Measurements from ENCODE around the gene CD248.
"Not testable (repeated sequence)": the region's sequence is repeated elsewhere in the genome, so short reads cannot be mapped to it uniquely, and the experiment has no call there.

CD248 gene

DNA sequence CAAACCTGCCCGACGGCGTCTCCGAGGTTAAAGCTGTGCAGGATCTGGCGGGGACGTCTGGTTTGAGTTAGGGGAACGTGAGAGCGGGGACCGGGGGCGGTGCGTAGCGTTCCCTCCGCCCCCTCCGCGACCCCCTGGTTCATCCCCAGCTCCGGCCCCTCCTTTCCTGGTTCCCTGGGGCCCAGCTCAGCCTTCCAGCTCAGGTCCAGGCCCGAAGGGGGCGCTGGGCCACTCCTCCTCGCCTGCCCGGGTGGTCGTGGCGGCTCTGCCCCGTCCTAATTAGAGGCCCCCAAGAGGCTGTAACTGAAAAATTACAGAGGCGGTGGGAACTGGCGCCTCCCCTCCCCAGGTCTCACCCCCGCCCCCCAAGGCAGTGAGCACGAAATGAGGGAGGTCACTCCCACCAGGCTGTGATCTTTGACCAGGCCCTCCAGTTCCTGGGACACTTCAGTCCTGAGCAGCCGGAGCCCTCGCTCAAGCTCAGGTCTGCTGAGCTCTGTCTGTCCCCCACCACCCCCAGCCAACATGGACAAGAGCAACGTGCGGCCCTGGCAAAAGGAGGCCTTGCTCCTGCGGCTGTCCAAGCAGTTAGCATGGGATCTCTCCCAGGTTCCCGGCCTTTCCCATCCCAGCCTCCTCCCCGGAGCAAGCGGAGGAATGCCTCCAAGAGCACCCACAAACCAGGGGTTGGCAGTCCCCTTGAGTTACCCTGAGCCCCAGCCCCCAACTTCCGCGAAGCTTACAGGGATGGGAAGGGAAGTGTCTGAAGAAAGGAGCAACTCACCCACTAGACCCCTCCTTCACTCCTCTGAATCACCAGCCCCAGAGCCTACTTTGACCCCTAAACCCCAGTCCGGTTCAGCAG lies 3.3 kb downstream of the CD248 start:
- no peak for DNase-seq (ENCODE audit: low read depth in 2 of 2)

DNA sequence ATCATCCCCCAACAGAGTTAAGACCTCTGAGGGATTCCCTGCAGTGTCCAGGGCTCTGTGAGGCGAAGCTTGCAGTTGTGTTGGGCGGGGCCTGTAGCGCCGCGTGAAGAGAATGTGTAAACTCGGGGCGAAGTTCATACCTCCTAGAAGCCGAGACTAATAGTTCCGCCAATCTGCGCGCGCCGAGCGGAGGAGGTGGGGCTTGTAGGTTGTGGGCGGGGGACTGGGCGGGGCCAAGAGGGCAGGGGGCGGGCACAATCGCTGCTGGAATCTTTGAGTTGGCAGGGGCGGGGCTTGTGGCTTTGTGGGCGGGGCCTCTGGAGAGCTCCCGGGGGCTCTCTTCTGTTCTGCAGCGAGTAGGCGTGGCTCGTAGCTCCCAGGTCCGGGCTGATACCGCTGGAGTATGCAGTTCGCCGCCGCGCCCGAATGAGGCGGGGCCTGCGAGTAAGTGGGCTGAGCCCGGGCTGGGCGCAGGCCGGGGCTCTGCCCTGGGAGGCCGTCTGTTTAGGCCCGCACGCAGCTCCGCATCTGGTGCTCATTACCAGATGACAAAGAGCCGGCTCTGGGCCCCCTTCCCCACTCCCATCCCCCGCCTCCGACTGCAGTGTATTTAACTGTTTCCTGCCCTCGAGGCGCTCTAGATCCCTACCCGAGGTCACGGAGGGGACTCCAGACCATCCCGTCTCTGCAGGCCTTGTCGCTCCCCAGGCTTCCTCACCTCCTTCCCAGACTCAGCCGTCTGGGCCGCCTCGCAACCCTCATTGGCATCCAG lies 4.1 kb downstream of the CD248 start:
- DNase-seq (ENCODE audit: low read depth in 2 of 2): peak; percentile 92 to 93

DNA sequence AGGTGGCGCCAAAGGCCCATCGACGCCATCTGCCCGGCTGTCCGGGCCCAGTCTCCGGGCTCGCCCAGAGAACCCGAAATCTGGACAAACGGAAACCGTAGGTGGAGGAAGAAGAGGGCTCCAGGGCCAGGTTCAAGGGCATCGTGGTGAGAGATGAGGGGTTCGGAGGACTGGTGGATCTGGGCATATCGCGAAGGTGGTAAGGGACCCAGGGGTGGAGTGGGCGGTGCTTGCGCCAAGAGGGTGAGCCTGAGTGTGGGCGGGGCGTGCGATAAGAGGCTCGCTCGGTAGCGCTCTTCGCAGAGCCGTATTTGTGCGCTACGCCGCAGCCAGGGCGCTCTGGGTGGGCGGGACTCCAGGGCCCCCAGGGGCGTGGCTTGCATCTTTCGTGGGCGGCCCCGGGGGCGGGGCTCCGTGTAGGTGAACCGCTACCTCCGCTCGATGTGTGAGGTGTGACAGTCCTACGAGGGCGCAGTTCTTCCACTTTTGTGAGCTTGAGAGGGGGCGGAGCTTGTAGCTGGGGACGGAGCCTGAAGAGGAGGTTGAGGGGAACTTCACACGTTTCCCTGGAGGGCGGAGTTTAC lies 4.8 kb downstream of the CD248 start:
- peak; percentile 94 to 96 for DNase-seq (ENCODE audit: low read depth in 2 of 2)

DNA sequence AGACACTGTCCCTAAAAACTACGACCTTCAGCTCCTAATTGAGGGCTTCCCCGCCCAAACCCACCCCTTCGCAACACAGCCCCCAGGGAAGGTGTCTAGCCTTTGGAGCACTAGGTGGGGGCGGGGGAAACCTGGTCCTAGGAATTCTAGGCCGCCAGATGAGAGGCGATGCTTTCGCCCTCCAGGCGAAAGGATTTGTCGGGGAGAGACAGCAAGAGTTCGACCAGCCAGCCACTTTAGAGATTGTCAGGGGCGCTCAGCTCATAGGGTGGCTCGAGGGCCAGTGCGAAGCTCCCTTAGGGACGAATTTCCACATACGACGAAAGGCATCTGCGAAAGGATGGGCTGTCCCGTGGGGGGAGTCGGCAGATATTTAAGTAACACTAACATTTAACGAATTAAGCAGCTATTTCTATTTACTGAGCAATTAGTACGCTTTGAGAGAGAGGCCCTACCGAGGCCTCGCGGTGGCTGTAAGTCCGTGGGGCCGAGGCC lies 5.3 kb downstream of the CD248 start:
- DNase-seq (ENCODE audit: low read depth in 2 of 2): no peak

DNA sequence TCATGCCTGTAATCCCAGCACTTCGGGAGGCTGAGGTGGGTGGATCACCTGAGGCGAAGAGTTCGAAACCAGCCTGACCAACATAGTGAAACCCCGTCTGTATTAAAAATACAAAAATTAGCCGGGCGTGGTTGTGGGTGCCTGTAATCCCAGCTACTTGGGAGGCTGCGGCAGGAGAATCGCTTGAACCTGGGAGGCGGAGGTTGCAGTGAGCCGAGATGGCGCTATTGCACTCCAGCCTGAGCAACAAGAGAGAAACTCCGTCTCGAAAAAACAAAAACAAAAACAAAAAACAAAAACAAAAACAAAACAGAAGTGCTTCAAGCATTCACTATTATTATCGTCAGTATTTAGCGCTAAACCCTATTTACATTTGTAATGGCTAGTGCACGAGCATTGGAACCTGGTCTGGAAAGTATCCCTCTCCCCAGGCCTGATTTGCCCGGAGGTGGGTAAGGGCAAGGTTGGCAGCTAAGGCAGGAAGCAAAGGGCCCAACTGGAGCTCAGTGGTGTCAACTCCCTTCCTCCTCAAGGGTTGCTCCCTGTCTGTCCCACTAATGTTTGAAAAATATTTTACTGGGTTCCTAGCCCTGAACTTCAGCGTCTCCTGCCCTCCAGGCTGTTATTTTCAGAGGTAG lies 5.9 kb downstream of the CD248 start:
- DNase-seq (ENCODE audit: low read depth in 2 of 2): not testable (repeated sequence)

- no peak for DNase-seq (ENCODE audit: low read depth in 2 of 2)
Observed at GRCh38 chr11:66310324-66310723, 6.5 kb downstream of the CD248 start.

DNA sequence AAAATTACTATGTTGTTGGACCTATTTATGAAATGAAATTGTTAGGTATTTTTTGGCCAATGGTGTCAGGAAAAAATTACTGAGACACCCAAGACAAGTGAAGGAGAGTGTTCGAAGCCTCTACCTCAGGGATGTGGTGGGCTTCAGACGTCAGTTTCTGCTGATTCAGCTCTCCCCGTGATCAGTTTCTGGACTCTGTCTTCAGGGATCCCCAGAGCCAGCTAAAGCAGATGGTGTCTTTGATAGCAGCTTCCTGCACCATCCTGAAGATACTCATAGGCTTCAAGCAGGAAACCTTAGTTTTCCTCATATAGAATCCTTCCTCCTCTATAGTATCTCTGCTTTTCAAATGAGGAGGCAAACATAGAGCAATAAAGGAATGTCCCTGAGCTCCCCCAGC lies 7.4 kb downstream of the CD248 start:
- no peak for DNase-seq (ENCODE audit: low read depth in 2 of 2)

DNA sequence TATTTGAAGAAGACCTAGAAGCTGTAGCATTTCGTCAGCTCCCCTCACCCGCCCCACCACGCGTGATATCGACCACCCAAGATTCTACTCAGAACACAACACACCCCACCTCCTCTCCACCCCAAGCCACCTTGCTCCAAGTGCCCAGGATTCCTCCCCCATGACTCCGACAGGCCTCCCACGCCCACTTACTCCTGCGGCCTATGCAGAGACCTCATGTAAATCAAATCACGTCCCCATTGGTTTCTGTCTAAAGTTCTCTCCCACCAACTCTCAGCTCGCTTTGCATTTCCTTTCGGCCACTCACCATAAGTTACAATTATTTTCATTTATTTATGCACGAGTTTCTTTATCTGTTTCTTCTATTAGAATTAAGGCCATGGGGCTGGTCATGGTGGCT lies 14.2 kb downstream of the CD248 start:
- no peak for DNase-seq (ENCODE audit: low read depth in 2 of 2)

DNA sequence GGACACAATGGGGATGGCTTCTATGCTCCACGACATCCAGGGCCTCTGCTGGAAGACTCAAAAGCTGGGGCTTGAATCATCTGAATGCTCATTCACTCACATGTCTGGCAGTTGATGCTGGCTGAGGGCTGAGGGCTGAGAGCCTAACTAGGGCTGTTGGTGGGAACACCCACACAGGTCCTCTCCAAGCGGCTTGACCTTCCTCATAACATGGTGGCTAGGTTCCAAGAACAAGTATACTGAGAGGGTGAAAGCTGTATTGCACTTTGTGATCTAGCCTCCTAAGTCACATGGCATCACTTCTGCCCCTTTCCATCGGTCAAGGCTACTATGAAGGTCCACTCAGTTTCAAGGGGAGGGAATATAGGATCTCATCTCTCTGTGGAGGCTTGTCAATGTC lies 17.7 kb downstream of the CD248 start:
- no peak for DNase-seq (ENCODE audit: low read depth in 2 of 2)

DNA sequence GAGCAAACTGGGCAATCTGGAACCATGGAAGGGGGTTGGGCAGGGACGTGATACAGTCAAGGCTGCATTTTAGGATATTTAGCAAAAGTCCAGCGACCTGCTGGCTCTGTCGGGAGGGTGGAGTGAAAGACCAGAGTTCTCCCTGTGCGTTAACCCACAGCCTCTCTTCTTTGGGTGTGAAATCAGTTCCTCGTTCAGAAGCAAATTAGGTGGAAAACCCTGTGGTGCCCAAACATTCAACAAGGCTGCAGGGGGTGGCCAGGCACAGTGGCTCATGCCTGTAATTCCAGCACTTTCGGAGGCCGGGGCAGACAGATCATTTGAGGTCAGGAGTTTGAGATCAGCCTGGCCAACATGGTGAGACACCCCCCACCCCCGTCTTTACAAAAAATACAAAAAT lies 19.2 kb downstream of the CD248 start:
- DNase-seq (ENCODE audit: low read depth in 2 of 2): no peak

GRCh38 chr11:66294626-66295620 lies 21.9 kb downstream of the CD248 start:
- no peak for DNase-seq (ENCODE audit: low read depth in 2 of 2)

DNA sequence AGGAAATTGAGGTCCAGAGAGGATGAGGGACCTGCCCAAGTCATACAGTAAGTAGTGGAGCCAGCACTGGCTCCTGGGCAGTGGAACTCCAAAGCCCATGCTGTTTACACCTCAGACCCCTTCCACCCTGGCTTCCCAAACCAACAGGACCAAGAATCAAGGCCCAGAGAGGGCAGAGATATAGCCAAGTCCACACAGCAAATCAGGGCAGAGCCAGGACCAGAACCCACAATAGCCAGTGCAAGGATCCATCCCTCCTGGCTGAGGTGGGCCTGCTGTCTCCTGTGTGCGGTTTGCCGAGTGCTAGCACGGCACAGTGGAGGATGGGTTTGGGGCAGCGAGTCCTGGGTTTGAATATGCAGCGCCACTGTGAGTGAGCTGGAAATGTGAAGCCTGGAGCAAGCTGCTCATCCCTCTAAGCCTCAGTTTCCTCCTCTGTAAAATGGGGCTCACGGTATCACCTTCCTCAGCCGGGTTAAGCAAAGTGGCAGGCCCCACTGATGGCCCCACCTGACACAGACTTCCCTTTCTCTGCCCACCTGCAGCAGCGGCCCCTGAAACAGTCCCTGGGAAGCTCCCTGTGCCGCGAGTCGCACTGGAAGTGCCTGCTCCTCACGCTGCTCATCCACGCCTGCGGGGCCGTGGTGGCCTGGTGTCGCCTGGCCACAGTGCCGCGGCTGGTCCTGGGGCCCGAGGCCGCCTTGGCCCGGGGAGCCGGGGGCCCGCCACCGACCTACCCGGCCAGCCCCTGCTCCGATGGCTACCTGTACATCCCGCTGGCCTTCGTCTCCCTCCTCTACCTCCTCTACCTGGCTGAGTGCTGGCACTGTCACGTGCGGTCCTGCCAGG lies 22.8 kb downstream of the CD248 start:
- no peak for DNase-seq (ENCODE audit: low read depth in 2 of 2)

DNA sequence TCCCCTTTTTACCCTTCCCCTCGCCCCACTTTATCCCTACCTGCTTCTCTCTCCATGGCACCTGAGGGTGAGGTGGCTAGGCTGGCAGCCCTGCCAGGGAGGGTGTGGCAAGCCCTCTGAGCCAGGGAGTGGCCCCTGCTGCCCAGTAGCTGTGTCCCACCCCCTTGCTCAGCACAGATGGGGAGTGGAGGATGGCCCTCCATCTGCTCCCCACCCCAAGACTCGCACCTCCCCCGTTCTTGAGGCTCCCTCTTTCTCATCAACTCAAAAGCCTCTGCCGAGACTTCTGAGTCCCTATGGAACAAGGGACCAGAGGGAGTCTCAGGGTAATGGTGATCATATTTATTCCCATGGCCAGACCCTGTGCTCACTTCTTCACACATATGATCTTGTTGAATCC lies 23.5 kb downstream of the CD248 start:
- DNase-seq (ENCODE audit: low read depth in 2 of 2): no peak

GRCh38 chr11:66292543-66293332 lies 24.1 kb downstream of the CD248 start:
- no peak for DNase-seq (ENCODE audit: low read depth in 2 of 2)

- no peak for DNase-seq (ENCODE audit: low read depth in 2 of 2)
Observed at GRCh38 chr11:66291706-66292542, 24.9 kb downstream of the CD248 start, which contains the start of gene TMEM151A. Gene TMEM151A (plus strand): TSS chr11:66291894. CDS start chr11:66292014, 120 bp downstream.

- no peak for DNase-seq (ENCODE audit: low read depth in 2 of 2)
Observed at GRCh38 chr11:66291303-66291705, 25.5 kb downstream of the CD248 start.

GRCh38 chr11:66290330-66290621 lies 26.6 kb downstream of the CD248 start:
- no peak for DNase-seq (ENCODE audit: low read depth in 2 of 2)

Measured in stimulated activated CD8-positive, alpha-beta memory T cell treated with anti-CD3 and anti-CD28 coated beads, Interleukin-15, amount 100 ng/mL, for 48 hours (primary cell).